Non-pigmented ciliary epithelial cell (primary cell): ENCODE results near the gene ATP2C2.
"Not testable (repeated sequence)": the region's sequence is repeated elsewhere in the genome, so short reads cannot be mapped to it uniquely, and the experiment has no call there.

Experiments used
- DNase-seq: peaks from one replicate; pipeline ENCODE4 v3.0.0-alpha.2; 2010; ENCODE audit warnings: low read depth

The ATP2C2 gene

DNA sequence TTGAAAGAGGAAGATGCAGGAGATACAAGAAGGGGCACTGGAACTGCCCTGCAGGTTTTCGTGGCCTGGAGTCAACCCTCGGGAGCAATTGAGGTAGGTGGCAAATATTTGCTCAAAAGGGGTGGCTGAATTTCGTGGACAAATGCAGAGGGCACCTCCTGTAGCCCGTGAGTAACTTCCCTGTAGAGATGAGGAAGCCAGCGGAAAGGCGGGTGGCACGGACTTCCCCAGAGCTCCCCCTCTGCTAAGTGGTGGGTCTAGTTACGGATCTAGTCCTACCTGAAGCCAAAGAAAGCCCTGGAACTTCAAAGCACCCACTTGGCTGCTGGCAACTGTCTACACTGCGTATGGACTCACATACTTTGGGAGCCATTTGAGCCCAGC lies 1.0 kb upstream of the ATP2C2 start:
- no peak for DNase-seq

DNA sequence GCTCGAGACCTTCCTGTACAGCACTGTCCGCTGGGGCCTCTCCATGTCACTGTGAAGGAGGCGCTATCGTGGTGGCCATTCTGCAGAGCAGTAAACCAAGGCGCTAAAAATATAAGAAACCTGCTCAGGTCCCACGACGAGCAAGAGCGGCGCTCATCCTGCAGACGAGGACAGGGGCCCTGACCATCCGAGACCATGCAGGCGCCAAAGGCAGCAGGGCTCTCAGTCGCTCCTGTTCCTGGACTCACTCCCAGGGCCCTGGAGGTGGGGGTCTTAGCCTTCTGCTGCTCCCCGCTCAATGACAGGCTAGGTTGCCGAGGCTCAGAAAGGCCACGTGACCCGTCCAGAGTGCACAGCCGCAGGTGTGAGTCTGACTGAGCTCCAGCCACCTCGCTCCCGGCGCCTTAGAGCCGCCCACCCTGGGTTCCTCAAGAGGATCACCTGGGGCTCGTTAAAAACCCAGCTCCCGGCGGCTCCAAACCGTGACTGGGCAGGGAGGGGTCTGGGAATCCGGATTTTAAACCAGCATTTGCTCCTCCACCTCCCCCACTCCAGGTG lies 509 bp upstream of the ATP2C2 start:
- DNase-seq = no peak

DNA sequence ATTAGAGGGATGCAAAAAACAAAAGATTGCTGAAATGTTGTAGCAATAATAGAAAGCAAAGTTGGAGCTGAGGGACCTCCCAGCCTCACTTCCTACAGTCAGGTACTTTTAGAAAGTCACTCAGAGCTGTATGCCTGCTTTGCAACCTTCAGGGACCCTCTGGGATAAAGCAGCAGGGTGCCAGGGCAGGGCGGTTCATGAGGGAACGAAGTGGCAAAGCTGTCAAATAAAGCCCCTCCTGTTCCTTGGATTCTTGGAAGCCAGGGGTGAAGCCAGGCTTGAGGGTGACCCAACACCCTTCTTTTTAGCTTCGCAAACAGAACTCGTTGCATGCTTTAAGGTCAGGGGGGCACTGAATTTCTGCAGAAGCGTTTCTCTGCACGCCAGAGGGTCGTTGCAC lies 767 bp downstream of the ATP2C2 start:
- no peak for DNase-seq

DNA sequence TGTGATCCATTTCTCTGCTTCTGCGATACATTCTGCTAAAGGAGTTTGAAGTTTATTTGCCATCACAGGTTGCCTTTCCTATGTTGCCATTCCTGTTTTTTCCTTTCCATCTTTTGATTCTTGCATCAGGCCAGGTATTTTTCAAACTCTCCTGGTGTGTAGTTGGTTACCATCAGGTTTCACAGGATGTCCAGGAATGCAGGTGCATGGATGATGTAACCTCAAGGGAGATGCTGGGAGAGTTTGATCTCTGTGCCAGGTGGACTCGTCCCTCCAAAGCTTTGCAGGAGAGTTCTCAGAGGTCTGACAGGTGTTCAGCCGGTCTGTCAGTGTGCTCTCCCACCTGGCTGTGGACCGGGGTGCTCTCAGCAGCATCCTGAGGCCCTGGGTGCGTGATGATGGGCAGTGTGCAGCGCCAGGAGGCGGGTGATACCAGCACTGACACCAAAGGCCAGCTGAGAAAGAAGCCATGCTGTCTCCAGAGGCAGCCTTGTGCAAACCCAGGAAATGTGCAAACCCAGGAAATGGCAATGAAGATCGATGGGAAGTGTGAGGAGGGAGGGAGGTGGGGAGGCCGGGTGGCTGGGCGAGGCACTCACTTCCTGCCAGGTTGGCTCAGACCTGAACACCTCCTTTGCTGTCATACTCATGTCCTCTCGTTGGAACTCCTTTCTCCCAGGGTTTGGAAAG lies 1.7 kb downstream of the ATP2C2 start:
- DNase-seq = no peak

DNA sequence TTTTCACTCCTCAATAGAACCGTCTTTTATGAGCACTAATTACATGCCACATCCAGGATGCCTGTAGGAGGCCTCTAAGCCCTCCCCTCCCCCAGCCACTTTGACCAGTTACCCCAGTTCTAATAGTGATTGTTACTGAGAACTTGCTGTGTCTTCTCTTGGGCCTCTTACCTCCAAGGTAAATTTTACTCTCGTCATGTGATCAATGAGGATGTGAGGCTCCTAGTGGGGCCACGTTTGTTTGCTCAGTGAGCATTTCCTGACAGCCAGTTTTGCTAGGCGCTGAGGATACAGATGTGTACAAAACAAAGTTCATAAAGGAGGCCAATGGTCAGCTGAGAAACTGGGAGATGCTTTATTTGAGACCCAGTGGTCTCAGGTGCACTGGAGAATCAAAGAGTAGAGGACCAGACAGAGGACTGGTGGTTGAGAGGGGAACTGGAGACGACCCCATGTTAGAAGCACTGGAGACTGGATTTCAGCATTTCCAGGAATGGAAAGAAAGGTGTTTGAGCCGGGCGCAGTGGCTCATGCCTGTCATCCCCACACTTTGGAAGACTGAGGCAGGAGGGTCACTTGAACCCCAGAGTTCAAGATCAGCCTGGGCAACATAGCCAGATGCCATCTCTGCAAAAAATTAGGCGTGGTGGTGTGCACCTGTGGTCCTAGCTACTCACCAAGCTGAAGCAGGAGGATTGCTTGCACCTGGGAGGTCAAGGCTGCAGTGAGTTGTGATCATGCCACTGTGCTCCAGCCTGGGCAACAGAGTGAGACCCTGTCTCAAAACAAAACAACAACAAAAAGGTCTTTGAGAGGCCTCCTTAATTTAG lies 2.6 kb downstream of the ATP2C2 start:
- DNase-seq = no peak

DNA sequence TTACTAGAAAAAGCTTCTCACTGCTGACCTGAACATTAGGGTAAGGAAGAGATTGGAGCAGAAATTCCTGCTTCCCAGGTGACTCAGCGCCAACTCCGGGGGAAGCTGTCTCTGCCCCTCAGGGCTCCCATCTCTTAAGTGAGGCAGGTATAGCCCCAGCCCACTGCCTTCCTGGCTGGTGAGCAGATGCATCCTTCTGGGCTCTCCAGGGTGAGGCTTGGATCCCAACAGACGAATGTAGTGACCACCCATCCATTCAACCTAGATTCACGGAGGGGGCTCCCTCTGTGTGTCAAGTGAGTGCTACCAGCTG lies 3.2 kb downstream of the ATP2C2 start:
- DNase-seq = no peak

DNA sequence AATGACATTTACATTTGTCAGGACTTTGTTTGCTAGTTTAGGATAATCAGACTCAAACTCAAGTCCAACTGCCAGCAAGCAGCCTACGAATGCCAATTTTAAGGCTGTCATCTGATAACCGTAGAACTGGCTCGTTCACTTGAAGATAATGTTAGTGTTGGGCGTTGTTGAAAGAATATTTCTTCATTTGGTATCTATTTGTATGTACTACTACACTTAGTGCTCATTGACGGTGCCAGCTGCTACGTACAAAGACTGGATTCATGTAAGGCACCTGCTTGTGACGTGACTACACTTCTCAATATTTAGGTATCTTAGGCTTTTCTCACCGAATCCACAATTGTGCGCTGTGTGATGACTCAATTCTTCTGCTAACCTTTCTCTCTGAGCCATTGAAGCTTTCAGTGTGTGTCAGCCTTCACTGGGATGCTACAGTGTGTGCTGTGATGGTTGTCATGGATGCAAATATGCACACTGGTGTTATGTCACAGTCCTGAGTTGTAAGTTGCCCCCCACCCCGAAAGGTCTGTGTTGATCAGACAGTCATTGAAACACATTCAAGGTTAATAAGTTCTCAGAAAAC lies 5.7 kb downstream of the ATP2C2 start:
- no peak for DNase-seq

DNA sequence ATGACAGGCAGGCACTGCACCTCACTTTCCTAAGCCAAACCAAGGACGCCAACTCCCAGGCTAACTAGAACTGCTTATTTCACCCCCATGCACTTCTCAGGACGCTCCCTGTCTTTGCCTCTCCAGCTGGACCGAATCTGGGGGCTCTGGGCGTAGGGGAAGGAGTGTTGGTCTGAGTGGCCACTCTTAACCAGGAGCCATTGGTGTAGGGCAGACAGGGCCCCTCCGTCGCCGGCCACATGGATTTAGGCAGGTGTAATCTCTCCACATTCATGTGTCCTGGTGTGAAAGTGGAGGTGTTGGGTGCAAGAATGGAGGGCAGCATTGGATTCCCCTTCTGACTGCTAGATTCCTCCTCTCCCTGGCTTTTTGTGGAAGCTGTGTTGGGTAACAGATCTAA lies 9.8 kb downstream of the ATP2C2 start:
- DNase-seq = no peak

DNA sequence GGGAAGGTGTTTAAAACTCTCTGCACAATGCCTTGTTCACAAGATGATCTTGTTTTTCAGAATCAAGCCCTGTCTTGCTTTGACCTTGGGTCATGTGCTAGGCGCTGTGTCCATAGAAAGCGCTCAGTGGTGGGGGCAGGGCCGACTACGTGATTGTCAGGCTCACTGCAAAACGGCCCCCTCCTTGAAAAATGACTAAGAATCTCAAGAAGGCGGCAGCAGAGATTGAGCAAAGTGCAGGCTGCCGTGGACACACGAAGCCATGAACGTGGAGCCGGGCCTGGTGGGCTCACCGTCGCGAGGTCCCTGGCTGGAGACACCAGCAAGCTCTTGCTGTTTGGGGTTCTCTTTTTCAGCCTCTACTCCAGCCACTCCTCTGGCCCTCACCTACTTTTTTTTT lies 10.2 kb downstream of the ATP2C2 start:
- DNase-seq = no peak

DNA sequence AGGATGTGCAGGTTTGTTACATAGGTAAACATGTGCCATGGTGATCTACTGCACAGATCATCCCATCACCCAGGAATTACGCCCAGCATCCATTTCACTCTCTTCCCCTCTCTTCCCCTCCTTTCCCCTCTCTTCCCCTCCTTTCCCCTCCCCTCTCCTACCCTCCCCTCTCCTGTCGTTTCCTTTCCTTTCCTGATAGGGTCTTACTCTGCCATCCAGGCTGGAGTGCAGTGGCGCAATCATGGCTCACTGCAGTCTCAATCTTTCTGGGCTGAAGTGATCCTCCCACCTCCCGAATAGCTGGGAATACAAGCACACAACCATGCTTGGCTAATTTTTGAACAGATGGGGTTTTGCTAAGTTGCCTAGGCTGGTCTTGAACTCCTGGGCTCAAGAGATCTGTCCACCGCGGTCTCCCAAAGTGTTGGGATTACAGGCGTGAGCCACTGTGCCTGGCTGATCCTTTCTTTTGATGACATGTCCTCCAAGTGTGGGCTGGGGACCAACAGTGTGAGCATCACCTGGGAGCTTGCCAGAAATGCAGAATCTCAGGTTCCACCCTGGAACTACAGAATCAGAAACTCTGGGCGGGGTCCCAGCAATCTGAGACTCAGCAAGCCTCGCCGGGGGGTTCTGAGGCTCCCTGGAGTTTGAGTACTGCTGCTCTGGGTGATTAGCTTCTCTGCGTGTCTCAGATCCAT lies 10.8 kb downstream of the ATP2C2 start:
- no peak for DNase-seq

DNA sequence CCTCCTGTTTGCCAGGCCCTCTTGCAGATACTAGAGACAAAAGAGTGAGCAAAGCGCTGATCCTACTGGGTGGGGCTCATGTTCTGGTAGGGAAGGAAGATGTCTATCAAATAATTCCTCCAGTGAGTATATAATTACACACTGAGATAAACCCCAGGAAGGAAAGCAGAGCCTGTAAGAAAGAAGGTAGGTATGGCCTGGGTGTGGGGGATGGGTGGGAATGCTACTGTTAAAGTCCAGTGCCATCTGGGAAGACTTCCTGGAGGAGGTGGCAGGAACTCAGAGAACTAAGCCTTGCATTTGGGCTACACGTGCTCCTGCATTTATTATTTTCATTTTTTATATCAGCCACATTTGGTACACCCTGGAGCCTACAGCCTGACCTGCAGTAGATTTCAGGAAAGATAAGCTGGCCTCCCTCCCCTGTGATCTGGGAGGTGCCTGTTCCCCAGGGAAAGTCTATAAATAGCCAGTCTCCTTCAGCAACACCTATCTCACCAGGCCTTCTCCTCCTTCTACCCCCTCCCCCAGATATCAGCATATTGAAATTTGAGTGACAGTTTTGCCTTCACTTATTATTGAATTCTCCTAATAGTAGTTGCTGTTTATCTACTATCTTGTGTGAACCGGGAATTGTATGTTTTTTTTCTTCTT lies 11.5 kb downstream of the ATP2C2 start:
- no peak for DNase-seq

DNA sequence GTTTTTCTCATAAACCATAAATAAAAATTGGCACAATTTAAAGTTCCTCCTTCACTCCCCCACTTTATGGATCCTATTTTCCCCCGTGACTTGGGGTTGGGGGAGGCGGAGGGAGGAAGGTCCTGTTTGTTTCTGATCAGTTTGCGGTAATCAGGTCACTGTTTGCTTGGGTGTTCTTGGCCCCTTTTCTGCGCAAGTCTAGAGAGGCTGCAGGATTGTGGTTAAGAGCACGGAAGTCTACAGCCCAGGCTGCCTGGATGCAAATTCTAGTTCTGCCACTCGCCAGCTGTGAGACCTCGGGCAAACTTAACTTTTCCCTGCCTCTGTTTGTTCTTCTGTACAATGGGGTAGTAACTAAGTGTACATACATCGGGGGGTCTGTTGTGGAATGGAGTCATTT lies 12.1 kb downstream of the ATP2C2 start:
- no peak for DNase-seq

DNA sequence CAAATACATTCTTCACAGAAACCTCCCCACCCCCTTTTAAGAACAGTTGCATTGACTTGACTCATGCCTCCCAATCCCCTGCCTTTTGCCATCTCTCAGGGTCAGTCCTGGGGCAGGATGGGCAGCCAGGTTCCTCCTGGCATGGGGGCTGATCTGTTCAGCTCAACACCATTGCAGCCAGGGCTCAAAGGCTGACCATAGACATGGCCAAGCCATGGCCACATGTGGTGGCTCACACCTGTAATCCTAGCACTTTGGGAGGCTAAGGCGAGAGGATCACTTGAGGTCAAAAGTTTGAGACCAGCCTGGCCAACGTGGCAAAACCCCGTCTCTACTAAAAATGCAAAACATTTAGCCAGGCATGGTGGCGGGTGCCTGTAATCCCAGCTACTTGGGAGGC lies 14.1 kb downstream of the ATP2C2 start:
- DNase-seq = no peak

DNA sequence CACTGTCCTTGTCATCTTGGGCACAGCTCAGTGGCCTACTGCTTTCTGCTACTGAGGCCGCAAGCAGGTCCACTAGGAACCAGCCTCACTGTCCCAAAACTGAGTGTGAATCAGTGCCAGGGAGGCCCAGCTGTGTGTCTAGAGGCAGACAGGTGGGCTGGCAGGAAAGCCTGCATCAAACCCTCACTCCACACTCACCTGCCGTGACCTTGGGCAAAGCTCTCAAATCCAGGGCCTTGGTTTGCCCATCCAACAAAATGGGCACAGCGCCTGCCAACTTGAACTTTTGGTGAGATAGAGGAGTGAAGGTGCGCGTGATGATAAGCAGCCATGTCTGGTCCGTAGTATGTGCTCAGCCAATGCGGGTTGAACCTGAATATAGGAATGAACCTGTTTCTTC lies 14.8 kb downstream of the ATP2C2 start:
- DNase-seq = no peak

DNA sequence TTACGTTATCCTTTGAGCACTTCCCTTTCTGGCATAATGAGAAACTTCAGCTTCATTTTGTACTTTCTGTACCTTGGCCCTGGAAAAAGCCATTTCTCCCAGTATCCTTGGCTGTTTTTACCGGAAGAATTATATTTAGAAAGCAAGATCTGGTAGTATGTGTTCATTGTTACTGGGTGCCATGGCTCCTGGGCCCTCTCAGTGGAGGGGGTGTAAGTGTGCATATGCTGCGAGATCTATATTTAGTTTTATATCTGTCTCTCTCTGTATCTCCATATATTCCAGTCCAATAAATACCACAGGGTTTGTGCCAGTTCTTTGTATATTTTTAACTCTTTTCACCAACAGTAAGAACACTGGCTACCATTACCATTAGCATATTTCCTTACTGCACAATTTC lies 17.7 kb downstream of the ATP2C2 start:
- DNase-seq = no peak

DNA sequence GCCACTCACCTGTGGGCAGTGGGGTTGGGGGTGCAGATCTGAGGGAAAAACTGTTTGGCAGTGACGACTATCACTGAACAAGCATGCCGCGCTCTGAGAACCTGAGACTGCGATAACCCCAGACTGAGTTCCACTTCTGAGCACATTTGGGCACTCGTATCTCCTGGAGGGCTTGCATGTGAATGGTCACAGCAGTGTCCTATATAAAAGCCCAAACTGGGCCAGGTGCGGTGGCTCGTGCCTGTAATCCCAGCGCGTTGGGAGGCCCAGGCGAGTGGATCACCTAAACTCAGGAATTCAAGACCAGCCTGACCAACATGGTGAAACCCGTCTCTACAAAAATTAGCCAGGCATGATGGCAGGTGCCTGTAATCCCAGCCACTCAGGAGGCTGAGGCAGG lies 18.7 kb downstream of the ATP2C2 start:
- no peak for DNase-seq

DNA sequence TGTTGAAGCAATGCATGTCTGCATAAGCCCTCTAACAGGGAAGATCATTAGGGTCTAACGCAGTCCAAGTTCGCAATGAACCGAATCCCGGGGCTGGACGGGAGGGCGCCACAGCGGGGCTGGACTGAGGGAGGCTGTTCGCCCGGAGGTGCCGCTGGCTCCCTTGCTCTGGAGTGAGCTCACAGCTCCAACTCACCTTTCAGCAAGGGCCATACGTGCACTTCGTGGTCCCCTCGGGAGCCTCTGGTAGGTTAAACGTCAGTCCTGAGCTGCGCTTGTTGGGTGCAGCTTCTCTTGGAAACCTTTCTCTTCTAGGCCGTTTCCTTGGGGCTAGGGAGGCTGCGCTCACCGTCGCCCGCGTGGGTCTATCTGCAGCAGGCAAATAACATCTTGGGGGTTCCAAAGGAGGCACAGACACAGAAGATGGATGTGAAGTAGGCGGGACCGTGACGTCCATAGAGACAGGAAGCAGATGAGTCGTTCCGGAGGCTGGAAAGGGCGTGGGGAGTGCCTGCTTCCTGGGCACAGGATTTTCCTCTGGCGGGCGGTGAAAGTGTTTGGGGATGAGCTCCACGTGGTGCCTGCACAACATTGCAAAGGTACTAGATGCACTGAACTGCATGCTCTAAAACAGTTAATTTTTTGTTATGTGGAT lies 21.9 kb downstream of the ATP2C2 start:
- no peak for DNase-seq

DNA sequence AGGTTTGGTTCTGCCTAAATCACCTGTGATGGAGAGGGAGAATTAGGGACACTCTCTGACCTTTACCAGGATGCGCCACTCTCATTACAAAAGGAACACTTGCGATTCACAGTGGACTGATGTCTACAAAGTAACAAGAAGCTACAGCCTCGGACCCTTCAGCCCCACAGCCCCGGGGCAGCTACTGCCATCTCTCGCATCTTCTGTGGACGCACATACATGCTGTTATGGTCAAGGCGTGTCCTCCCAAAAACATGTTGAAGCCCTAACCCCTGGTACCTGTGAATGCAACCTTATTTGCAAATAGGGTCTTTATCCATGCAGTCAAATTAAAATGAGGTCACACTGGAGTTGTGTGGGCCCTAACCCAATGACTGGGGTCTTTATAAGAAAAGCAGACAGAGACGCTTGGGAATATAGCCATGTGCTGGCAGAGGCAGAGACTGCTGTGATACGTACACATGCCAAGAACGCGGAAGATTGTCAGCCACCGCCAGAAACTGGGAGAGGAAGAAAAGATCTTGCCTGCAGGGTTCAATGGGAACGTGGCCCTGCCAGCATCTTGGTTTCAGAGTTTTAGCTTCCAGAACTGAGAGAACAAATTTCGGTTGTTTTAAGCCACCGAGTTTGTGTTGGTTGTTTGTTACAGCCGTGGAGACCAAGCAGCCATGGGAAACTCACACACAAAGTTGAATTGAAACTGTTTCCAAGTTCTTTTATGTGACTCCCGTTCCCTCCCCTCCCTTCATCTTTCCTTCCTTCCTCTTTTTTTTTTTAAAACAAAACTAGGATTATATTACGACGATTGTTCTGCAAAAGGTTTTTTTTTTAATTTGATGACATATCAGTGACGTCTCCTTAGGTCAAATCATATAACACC lies 23.1 kb downstream of the ATP2C2 start:
- DNase-seq = no peak

DNA sequence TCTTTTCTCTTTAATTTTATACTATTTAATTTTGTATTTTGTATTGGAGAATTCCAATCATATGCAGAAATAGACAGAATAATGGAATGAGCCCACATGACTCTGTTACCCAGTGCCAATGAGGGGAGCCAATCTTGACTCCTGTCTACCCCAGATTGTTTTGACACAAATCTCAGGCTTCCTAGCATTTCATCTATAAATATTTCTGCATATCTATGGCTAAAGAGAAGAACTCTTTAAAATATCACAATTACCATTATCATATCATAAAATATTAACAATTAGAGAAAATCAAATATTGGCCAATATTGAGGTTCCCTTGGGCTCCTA lies 23.7 kb downstream of the ATP2C2 start:
- no peak for DNase-seq

DNA sequence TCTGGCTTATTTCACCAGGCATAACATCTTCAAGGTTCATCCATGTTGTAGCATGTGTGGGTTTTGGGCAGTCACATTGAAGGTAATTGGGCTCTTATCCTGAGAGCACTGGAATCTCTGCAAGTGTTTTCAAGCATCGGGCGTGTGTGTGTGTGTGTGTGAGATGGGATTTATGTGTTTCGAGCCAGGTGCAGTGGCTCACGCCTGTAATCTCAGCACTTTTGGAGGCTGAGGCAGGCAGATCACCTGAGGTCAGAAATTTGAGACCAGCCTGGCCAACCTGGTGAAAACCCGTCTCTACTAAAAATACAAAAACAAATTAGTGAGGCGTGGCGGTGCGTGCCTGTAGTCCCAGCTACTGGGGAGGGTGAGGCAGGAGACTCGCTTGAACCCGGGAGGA lies 27.7 kb downstream of the ATP2C2 start:
- DNase-seq = not testable (repeated sequence)

DNA sequence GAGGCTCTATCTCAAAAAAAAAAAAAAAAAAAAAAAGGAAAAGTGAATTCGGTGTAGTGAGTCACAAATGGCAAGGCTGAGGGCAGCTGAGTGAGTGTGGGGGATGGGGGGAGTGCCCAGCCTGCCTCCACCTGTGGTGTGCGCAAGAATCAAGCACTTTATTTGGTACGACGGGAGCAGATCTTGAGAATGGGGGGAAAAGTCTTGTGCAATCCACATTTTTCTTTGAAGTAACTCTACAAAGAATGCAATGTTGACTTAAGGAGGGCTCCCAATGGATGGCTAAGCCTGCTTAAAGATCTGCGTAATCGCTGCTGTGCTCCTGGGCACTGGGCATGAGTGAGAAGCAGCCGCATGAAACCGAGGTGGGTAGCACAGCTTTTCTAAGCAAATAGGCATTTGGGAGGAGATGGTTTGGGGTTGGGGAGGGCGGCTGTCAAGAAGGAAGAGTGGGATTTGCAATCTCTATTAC lies 28.2 kb downstream of the ATP2C2 start:
- DNase-seq = no peak
